Neural crest cell (in vitro differentiated cells): ENCODE measurements around the gene PRDM16. TPM values are rescaled to one million over a fixed set of nuclear protein-coding genes. Genes with fewer than 3 reads are reported as not detected.

Experiments
- DNase-seq: peaks from one replicate; pipeline ENCODE4 v3.0.0; 2021; ENCODE audit warnings: low read depth, mixed read lengths, low spot score
- H3K27ac Mint-ChIP-seq: one replicate; pipeline ENCODE4 v1.8.0; 2021; ENCODE audit warnings: mild to moderate bottlenecking, mixed read lengths; ENCODE audit not compliant: unreplicated experiment
- H3K27me3 Mint-ChIP-seq: 2 replicates; pipeline ENCODE4 v1.8.0; 2021; ENCODE audit warnings: low read depth, mild to moderate bottlenecking, mixed read lengths
- H3K36me3 Mint-ChIP-seq: 2 replicates; pipeline ENCODE4 v1.8.0; 2021; ENCODE audit warnings: low read depth, mild to moderate bottlenecking, mixed read lengths
- H3K4me1 Mint-ChIP-seq: 2 replicates; pipeline ENCODE4 v1.8.0; 2021; ENCODE audit warnings: mixed read lengths
- H3K4me3 Mint-ChIP-seq: one replicate; pipeline ENCODE4 v1.8.0; 2021; ENCODE audit warnings: mild to moderate bottlenecking, mixed read lengths
- H3K9me3 Mint-ChIP-seq: 2 replicates; pipeline ENCODE4 v1.8.0; 2021; ENCODE audit warnings: mixed read lengths
- total RNA-seq: library from RNA; stranded (reverse); gene quantifications from 2 replicates; pipeline ENCODE4 v1.2.1, GENCODE V29; 2021
- TF ChIP-seq, protein P1 (sequence below): fragments of 200-600 bp; sonication (generic); conservative IDR thresholded peaks from 2 replicates; pipeline ENCODE4 v1.5.0; 2021; ENCODE audit warnings: antibody characterized with exemption, mild to moderate bottlenecking

The PRDM16 gene
- total RNA-seq, 1 donor from 2014 or later, result 11.7 TPM

GRCh38 chr1:3469849-3470649 is 401.0 kb downstream of the PRDM16 start:
- Mint-ChIP-seq H3K27ac (peak overlapping the region; percentile 98), H3K36me3 (no peaks in the 10 kb centered on the region), H3K9me3 (no peaks in the 10 kb centered on the region), H3K4me3 (peak overlapping the region; percentile 57), H3K27me3 (no peaks in the 10 kb centered on the region), H3K4me1 (peaks cover 30% of the 10 kb centered on the region)
- DNase-seq, result no peak
- TF ChIP-seq, protein P1, sequence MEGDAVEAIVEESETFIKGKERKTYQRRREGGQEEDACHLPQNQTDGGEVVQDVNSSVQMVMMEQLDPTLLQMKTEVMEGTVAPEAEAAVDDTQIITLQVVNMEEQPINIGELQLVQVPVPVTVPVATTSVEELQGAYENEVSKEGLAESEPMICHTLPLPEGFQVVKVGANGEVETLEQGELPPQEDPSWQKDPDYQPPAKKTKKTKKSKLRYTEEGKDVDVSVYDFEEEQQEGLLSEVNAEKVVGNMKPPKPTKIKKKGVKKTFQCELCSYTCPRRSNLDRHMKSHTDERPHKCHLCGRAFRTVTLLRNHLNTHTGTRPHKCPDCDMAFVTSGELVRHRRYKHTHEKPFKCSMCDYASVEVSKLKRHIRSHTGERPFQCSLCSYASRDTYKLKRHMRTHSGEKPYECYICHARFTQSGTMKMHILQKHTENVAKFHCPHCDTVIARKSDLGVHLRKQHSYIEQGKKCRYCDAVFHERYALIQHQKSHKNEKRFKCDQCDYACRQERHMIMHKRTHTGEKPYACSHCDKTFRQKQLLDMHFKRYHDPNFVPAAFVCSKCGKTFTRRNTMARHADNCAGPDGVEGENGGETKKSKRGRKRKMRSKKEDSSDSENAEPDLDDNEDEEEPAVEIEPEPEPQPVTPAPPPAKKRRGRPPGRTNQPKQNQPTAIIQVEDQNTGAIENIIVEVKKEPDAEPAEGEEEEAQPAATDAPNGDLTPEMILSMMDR, result no peak

GRCh38 chr1:3470650-3471355 is 401.8 kb downstream of the PRDM16 start:
- Mint-ChIP-seq H3K27me3 (no peaks in the 10 kb centered on the region), H3K9me3 (no peaks in the 10 kb centered on the region), H3K27ac (peak overlapping the region; percentile 98), H3K4me1 (peaks cover 28% of the 10 kb centered on the region), H3K4me3 (peak overlapping the region; percentile 57), H3K36me3 (no peaks in the 10 kb centered on the region)
- TF ChIP-seq, protein P1, result no peak
- DNase-seq, result no peak

- TF ChIP-seq, protein P1, result peak; percentile 60
- Mint-ChIP-seq H3K27ac (peak overlapping the region; percentile 92), H3K27me3 (no peaks in the 10 kb centered on the region), H3K4me3 (no peak overlapping the region), H3K9me3 (no peaks in the 10 kb centered on the region), H3K36me3 (no peaks in the 10 kb centered on the region), H3K4me1 (peaks cover 26% of the 10 kb centered on the region)
- peak; percentile 74 for DNase-seq
Measured at GRCh38 chr1:3471356-3472087, 402.5 kb downstream of the PRDM16 start.

DNA sequence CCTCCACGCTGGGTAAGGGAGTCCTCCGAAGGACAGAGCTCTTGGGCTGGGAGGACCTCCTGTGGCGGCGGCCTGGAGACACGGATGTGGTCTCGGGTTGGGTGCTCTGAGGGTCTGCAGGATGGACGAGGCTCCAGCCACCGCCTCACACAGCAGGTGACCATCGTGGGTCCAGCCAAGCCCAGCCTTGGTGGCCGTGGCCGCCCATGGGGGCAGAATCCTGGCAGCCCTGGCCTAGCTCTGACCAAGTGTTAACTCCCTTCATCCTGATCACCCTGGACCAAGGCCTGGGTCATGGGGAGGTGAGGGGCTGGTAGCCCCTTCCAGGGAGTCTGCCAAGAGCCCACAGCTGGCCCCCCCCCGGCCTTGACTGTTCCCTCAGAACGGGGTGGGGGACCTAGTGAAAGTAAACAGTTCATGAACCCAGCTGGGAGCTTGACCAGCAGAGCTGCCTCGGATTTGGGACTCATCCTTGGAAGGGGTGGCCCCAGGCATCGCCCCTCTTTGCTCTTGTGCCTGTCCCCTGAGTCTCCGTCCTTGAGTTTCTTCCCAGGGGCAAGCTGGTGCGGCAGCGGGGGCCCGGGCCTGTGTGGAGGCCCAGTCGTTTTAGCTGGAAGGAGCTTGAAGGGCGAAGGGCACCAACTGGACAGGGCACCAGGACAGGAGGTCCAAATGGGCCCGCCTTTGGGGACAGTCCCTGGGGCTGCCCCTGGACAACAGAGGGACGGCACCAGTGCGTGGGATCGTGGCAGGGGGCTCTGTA is 403.3 kb downstream of the PRDM16 start:
- no peaks in the 10 kb centered on the region for H3K36me3 Mint-ChIP-seq
- H3K4me1 Mint-ChIP-seq, result peaks cover 26% of the 10 kb centered on the region
- H3K27ac Mint-ChIP-seq, result peak overlapping the region; percentile 92
- TF ChIP-seq, protein P1, result peak; percentile 21
- no peak overlapping the region for H3K4me3 Mint-ChIP-seq
- DNase-seq, result no peak
- no peaks in the 10 kb centered on the region for H3K9me3 Mint-ChIP-seq
- no peaks in the 10 kb centered on the region for H3K27me3 Mint-ChIP-seq

DNA sequence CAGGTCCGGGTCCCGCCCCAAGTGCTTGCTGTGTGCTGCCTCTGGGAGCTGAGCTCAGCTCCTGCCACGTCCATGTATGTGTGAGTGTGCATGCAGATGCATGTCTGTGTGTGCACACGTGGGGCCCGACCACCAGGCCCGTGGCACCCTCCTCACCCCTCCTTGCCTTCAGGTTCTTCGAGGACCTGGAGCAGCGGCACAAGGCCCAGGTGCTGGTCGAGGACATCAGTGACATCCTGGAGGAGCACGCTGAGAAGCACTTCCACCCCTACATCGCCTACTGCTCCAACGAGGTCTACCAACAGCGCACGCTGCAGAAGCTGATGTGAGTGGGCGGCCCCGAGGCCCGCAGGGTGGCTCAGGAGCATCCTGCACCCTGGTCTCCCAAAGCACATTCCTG is 403.9 kb downstream of the PRDM16 start:
- H3K36me3 Mint-ChIP-seq, result no peaks in the 10 kb centered on the region
- DNase-seq, result no peak
- no peak overlapping the region for H3K27ac Mint-ChIP-seq
- H3K9me3 Mint-ChIP-seq, result no peaks in the 10 kb centered on the region
- H3K4me3 Mint-ChIP-seq, result no peak overlapping the region
- H3K27me3 Mint-ChIP-seq, result no peaks in the 10 kb centered on the region
- TF ChIP-seq, protein P1, result no peak
- peaks cover 26% of the 10 kb centered on the region for H3K4me1 Mint-ChIP-seq
